Testis (tissue), 2 donors: Measurements from ENCODE around the gene ARHGAP27.

Experiments
- CTCF ChIP-seq, 3 experiments: fragments of 450-650 bp in 2 of 3; fragments of 200-600 bp in 1 of 3; sonication (generic) in 1 of 3; IDR thresholded peaks; one replicate each; pipeline ENCODE4 v1.5.1; 2016 to 2019; ENCODE audit warnings: antibody characterized with exemption in 3 of 3, mild to moderate bottlenecking in 2 of 3, moderate library complexity in 1 of 3
- POLR2A ChIP-seq: fragments of 450-650 bp; IDR thresholded peaks from one replicate; pipeline ENCODE4 v1.6.1; 2017; ENCODE audit warnings: antibody characterized with exemption, mild to moderate bottlenecking, moderate library complexity

- TF ChIP-seq CTCF (IDR thresholded peaks at IDR 0.05) (no peak), POLR2A (no peak)
These were observed 4.2 kb upstream of the ARHGAP27 start for GRCh38 chr17:45436625-45437464.
